ENCODE measurements around the gene GTF3C1.

GTF3C1 gene

GRCh38 chr16:27449434-27450195, 100.1 kb downstream of the GTF3C1 start:
- no peak for DNase-seq (ENCODE audit: low read depth)
- Histone ChIP-seq H3K27me3 (replicated peaks; ENCODE audit: control insufficient read depth, insufficient read depth, low read length) (peaks cover 8% of the 10 kb centered on the region), H3K36me3 (ENCODE audit: control insufficient read depth, insufficient read depth, low read length, severe bottlenecking) (no peaks in the 10 kb centered on the region), H3K9ac (ENCODE audit: low read length) (no peak overlapping the region), H3K4me1 (ENCODE audit: control insufficient read depth, insufficient read depth, low read length) (peaks cover 12% of the 10 kb centered on the region), H3K9me3 (ENCODE audit: control insufficient read depth, low read length) (peaks cover 5% of the 10 kb centered on the region), H3K4me3 (ENCODE audit: low read length) (no peak overlapping the region)

- Histone ChIP-seq H3K27me3 (replicated peaks; ENCODE audit: control insufficient read depth, insufficient read depth, low read length) (peaks cover 8% of the 10 kb centered on the region), H3K4me1 (ENCODE audit: control insufficient read depth, insufficient read depth, low read length) (peaks cover 12% of the 10 kb centered on the region), H3K36me3 (ENCODE audit: control insufficient read depth, insufficient read depth, low read length, severe bottlenecking) (no peaks in the 10 kb centered on the region), H3K4me3 (ENCODE audit: low read length) (no peak overlapping the region), H3K9me3 (ENCODE audit: control insufficient read depth, low read length) (peaks cover 10% of the 10 kb centered on the region), H3K9ac (ENCODE audit: low read length) (no peak overlapping the region)
- no peak for DNase-seq (ENCODE audit: low read depth)
These were observed 100.9 kb downstream of the GTF3C1 start for GRCh38 chr16:27448532-27449433.

GRCh38 chr16:27447301-27447700, 102.4 kb downstream of the GTF3C1 start:
- Histone ChIP-seq H3K27me3 (replicated peaks; ENCODE audit: control insufficient read depth, insufficient read depth, low read length) (peaks cover 8% of the 10 kb centered on the region), H3K9me3 (ENCODE audit: control insufficient read depth, low read length) (peaks cover 10% of the 10 kb centered on the region), H3K9ac (ENCODE audit: low read length) (no peak overlapping the region), H3K36me3 (ENCODE audit: control insufficient read depth, insufficient read depth, low read length, severe bottlenecking) (no peaks in the 10 kb centered on the region), H3K4me1 (ENCODE audit: control insufficient read depth, insufficient read depth, low read length) (peaks cover 12% of the 10 kb centered on the region), H3K4me3 (ENCODE audit: low read length) (no peak overlapping the region)
- DNase-seq (ENCODE audit: low read depth) = no peak

- Histone ChIP-seq H3K4me1 (ENCODE audit: control insufficient read depth, insufficient read depth, low read length) (peaks cover 12% of the 10 kb centered on the region), H3K9ac (ENCODE audit: low read length) (no peak overlapping the region), H3K36me3 (ENCODE audit: control insufficient read depth, insufficient read depth, low read length, severe bottlenecking) (no peaks in the 10 kb centered on the region), H3K9me3 (ENCODE audit: control insufficient read depth, low read length) (peaks cover 10% of the 10 kb centered on the region), H3K27me3 (replicated peaks; ENCODE audit: control insufficient read depth, insufficient read depth, low read length) (peaks cover 8% of the 10 kb centered on the region), H3K4me3 (ENCODE audit: low read length) (no peak overlapping the region)
- DNase-seq (ENCODE audit: low read depth) = no peak
These were observed 103.0 kb downstream of the GTF3C1 start for GRCh38 chr16:27446721-27447120.

GRCh38 chr16:27445502-27446175, 104.1 kb downstream of the GTF3C1 start:
- no peak overlapping the region for H3K4me3 ChIP-seq (ENCODE audit: low read length)
- DNase-seq (ENCODE audit: low read depth) = no peak
- H3K27me3 ChIP-seq (replicated peaks; ENCODE audit: control insufficient read depth, insufficient read depth, low read length) = peaks cover 8% of the 10 kb centered on the region

GRCh38 chr16:27444470-27444869, 105.2 kb downstream of the GTF3C1 start:
- H3K9ac ChIP-seq (ENCODE audit: low read length) = no peak overlapping the region
- H3K36me3 ChIP-seq (ENCODE audit: control insufficient read depth, insufficient read depth, low read length, severe bottlenecking) = no peaks in the 10 kb centered on the region
- H3K4me1 ChIP-seq (ENCODE audit: control insufficient read depth, insufficient read depth, low read length) = no peaks in the 10 kb centered on the region
- peaks cover 4% of the 10 kb centered on the region for H3K27me3 ChIP-seq (replicated peaks; ENCODE audit: control insufficient read depth, insufficient read depth, low read length)
- H3K4me3 ChIP-seq (ENCODE audit: low read length) = no peak overlapping the region
- H3K9me3 ChIP-seq (ENCODE audit: control insufficient read depth, low read length) = peaks cover 10% of the 10 kb centered on the region
- DNase-seq (ENCODE audit: low read depth) = no peak

More at GRCh38 chr16:27445502-27446175, 104.1 kb downstream of the GTF3C1 start:
- Histone ChIP-seq H3K4me1 (ENCODE audit: control insufficient read depth, insufficient read depth, low read length) (peaks cover 10% of the 10 kb centered on the region), H3K9ac (ENCODE audit: low read length) (no peak overlapping the region), H3K36me3 (ENCODE audit: control insufficient read depth, insufficient read depth, low read length, severe bottlenecking) (no peaks in the 10 kb centered on the region), H3K9me3 (ENCODE audit: control insufficient read depth, low read length) (peaks cover 10% of the 10 kb centered on the region)

GRCh38 chr16:27444015-27444414, 105.7 kb downstream of the GTF3C1 start:
- no peaks in the 10 kb centered on the region for H3K27me3 ChIP-seq (replicated peaks; ENCODE audit: control insufficient read depth, insufficient read depth, low read length)
- H3K9ac ChIP-seq (ENCODE audit: low read length) = no peak overlapping the region
- H3K36me3 ChIP-seq (ENCODE audit: control insufficient read depth, insufficient read depth, low read length, severe bottlenecking) = no peaks in the 10 kb centered on the region
- no peaks in the 10 kb centered on the region for H3K4me1 ChIP-seq (ENCODE audit: control insufficient read depth, insufficient read depth, low read length)
- H3K4me3 ChIP-seq (ENCODE audit: low read length) = no peak overlapping the region
- DNase-seq (ENCODE audit: low read depth) = no peak
- peaks cover 10% of the 10 kb centered on the region for H3K9me3 ChIP-seq (ENCODE audit: control insufficient read depth, low read length)

GRCh38 chr16:27441998-27442397, 107.7 kb downstream of the GTF3C1 start:
- Histone ChIP-seq H3K9me3 (ENCODE audit: control insufficient read depth, low read length) (peaks cover 10% of the 10 kb centered on the region), H3K4me3 (ENCODE audit: low read length) (no peak overlapping the region), H3K4me1 (ENCODE audit: control insufficient read depth, insufficient read depth, low read length) (no peaks in the 10 kb centered on the region), H3K27me3 (replicated peaks; ENCODE audit: control insufficient read depth, insufficient read depth, low read length) (no peaks in the 10 kb centered on the region), H3K36me3 (ENCODE audit: control insufficient read depth, insufficient read depth, low read length, severe bottlenecking) (no peaks in the 10 kb centered on the region), H3K9ac (ENCODE audit: low read length) (no peak overlapping the region)
- no peak for DNase-seq (ENCODE audit: low read depth)

GRCh38 chr16:27441276-27441675, 108.4 kb downstream of the GTF3C1 start:
- H3K36me3 ChIP-seq (ENCODE audit: control insufficient read depth, insufficient read depth, low read length, severe bottlenecking) = no peaks in the 10 kb centered on the region
- DNase-seq (ENCODE audit: low read depth) = no peak
- no peak overlapping the region for H3K4me3 ChIP-seq (ENCODE audit: low read length)
- H3K9me3 ChIP-seq (ENCODE audit: control insufficient read depth, low read length) = peaks cover 10% of the 10 kb centered on the region
- H3K4me1 ChIP-seq (ENCODE audit: control insufficient read depth, insufficient read depth, low read length) = no peaks in the 10 kb centered on the region
- H3K9ac ChIP-seq (ENCODE audit: low read length) = no peak overlapping the region
- H3K27me3 ChIP-seq (replicated peaks; ENCODE audit: control insufficient read depth, insufficient read depth, low read length) = no peaks in the 10 kb centered on the region

- no peak for DNase-seq (ENCODE audit: low read depth)
- H3K4me1 ChIP-seq (ENCODE audit: control insufficient read depth, insufficient read depth, low read length) = no peaks in the 10 kb centered on the region
- peaks cover 3% of the 10 kb centered on the region for H3K9me3 ChIP-seq (ENCODE audit: control insufficient read depth, low read length)
- H3K27me3 ChIP-seq (replicated peaks; ENCODE audit: control insufficient read depth, insufficient read depth, low read length) = no peaks in the 10 kb centered on the region
- H3K9ac ChIP-seq (ENCODE audit: low read length) = no peak overlapping the region
- H3K36me3 ChIP-seq (ENCODE audit: control insufficient read depth, insufficient read depth, low read length, severe bottlenecking) = no peaks in the 10 kb centered on the region
- no peak overlapping the region for H3K4me3 ChIP-seq (ENCODE audit: low read length)
These were observed 110.3 kb downstream of the GTF3C1 start for GRCh38 chr16:27439271-27440018.
